HEK293T (cell line): ENCODE measurements around the gene SCGB2A2.

Source experiments
- ELF4 ChIP-seq: fragments of 450-650 bp; IDR thresholded peaks from 2 replicates; pipeline ENCODE4 v1.6.1; 2017; ENCODE audit warnings: antibody characterized with exemption
- FOXA1 ChIP-seq: fragments of 450-650 bp; IDR thresholded peaks from 2 replicates; pipeline ENCODE4 v1.6.1; 2016; ENCODE audit warnings: mild to moderate bottlenecking
- FOXK2 ChIP-seq: fragments of 450-650 bp; IDR thresholded peaks from 2 replicates; pipeline ENCODE4 v1.6.1; 2016; ENCODE audit warnings: mild to moderate bottlenecking
- FOXM1 ChIP-seq: fragments of 450-650 bp; IDR thresholded peaks from 2 replicates; pipeline ENCODE4 v1.6.1; 2017; ENCODE audit warnings: mild to moderate bottlenecking, borderline replicate concordance

GRCh38 chr11:62237499-62237898 lies 32.5 kb upstream of the SCGB2A2 start:
- TF ChIP-seq FOXM1 (no peak), FOXK2 (no peak), FOXA1 (no peak), ELF4 (no peak)
